HUDEP-2 (cell line): Measurements from ENCODE around the gene THBD.
A peak's percentile ranks its signal among the peaks of the same experiment; 100 is the strongest.

Experiments used
- DNase-seq, 76 experiments: peaks; one replicate each; lab custom pipeline; 2025; ENCODE audit not compliant: unreplicated experiment in 76 of 76; lab: John Stamatoyannopoulos, UW

The THBD gene

GRCh38 chr20:23063581-23063980, 14.1 kb upstream of the THBD start:
- DNase-seq, result no peak

- DNase-seq, result no peak
Measured at GRCh38 chr20:23063168-23063567, 13.7 kb upstream of the THBD start.

- no peak for DNase-seq
Measured at GRCh38 chr20:23062632-23063031, 13.2 kb upstream of the THBD start.

GRCh38 chr20:23061734-23062561, 12.5 kb upstream of the THBD start:
- DNase-seq, result peak in 8 of 76 experiments; percentile 2 to 20 (median 6)

GRCh38 chr20:23061262-23061661, 11.8 kb upstream of the THBD start:
- DNase-seq, result no peak

- no peak for DNase-seq
Measured at GRCh38 chr20:23060629-23061028, 11.2 kb upstream of the THBD start.

- DNase-seq, result no peak
Measured at GRCh38 chr20:23059846-23060245, 10.4 kb upstream of the THBD start.

GRCh38 chr20:23059001-23059400, 9.5 kb upstream of the THBD start:
- no peak for DNase-seq

GRCh38 chr20:23058240-23058639, 8.8 kb upstream of the THBD start:
- DNase-seq, result no peak

GRCh38 chr20:23052904-23053303, 3.4 kb upstream of the THBD start:
- no peak for DNase-seq

GRCh38 chr20:23050847-23051627, 1.6 kb upstream of the THBD start:
- DNase-seq, result peak in 61 of 76 experiments; percentile 7 to 73 (median 49)

- DNase-seq, result peak in 13 of 76 experiments; percentile 6 to 55 (median 21)
Measured at GRCh38 chr20:23050076-23050838, 785 bp upstream of the THBD start.

- DNase-seq, result peak in 44 of 76 experiments; percentile 8 to 66 (median 33)
Measured at GRCh38 chr20:23048283-23049200, 930 bp downstream of the THBD start.

- peak in 9 of 76 experiments; percentile 1 to 20 (median 13) for DNase-seq
Measured at GRCh38 chr20:23047738-23048214, 1.7 kb downstream of the THBD start.

- no peak for DNase-seq
Measured at GRCh38 chr20:23047001-23047737, 2.3 kb downstream of the THBD start.

- DNase-seq, result no peak
Measured at GRCh38 chr20:23046431-23046830, 3.0 kb downstream of the THBD start.

- DNase-seq, result peak in 53 of 76 experiments; percentile 4 to 70 (median 37)
Measured at GRCh38 chr20:23043376-23043775, 6.1 kb downstream of the THBD start.

GRCh38 chr20:23042270-23042669, 7.2 kb downstream of the THBD start:
- no peak for DNase-seq

GRCh38 chr20:23039885-23040508, 9.5 kb downstream of the THBD start:
- DNase-seq, result no peak
